ENCODE data around the gene SPRYD3.

The SPRYD3 gene

GRCh38 chr12:53074283-53074998 is 4.7 kb downstream of the SPRYD3 start:
- H3K4me3 ChIP-seq: no peak overlapping the region
- TF ChIP-seq CTCF (IDR thresholded peaks at IDR 0.05): no peak
- DNase-seq (ENCODE audit: low spot score): no peak
- H3K27ac ChIP-seq: peak overlapping the region; percentile 43 to 78

DNA sequence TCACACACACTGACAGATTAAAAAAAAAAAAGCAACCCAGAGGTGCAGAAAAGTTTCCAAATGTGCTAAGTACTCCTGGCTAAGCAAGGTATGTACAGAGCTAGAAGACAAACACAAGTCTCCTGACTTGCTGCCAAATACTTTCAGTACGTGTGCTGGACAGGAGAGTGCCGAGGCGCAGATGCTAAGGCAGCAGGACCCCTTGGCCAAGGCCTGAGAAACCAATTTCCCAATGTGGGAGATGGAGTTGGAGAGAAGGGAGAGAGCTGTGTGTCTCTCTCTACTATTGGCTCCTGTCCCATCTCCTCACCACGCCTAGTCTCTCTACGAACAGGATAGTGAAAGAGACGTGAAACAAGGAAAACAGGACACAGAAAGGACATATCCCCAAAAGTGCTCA is 5.3 kb downstream of the SPRYD3 start:
- Histone ChIP-seq H3K4me3 (no peak overlapping the region), H3K27ac (peak overlapping the region; percentile 43 to 78)
- no peak for TF ChIP-seq CTCF (IDR thresholded peaks at IDR 0.05)
- DNase-seq (ENCODE audit: low spot score): no peak

- H3K27ac ChIP-seq: peak overlapping the region; percentile 83 to 89
- H3K4me3 ChIP-seq: peak overlapping the region; percentile 12
- DNase-seq (ENCODE audit: low spot score): peak; percentile 84
- no peak for TF ChIP-seq CTCF (IDR thresholded peaks at IDR 0.05)
These were observed 7.3 kb downstream of the SPRYD3 start for GRCh38 chr12:53071591-53072551.

GRCh38 chr12:53070877-53071492 is 8.2 kb downstream of the SPRYD3 start:
- H3K4me3 ChIP-seq: peak overlapping the region; percentile 11
- DNase-seq (ENCODE audit: low spot score): no peak
- peak overlapping the region; percentile 83 to 89 for H3K27ac ChIP-seq
- no peak for TF ChIP-seq CTCF (IDR thresholded peaks at IDR 0.05)

DNA sequence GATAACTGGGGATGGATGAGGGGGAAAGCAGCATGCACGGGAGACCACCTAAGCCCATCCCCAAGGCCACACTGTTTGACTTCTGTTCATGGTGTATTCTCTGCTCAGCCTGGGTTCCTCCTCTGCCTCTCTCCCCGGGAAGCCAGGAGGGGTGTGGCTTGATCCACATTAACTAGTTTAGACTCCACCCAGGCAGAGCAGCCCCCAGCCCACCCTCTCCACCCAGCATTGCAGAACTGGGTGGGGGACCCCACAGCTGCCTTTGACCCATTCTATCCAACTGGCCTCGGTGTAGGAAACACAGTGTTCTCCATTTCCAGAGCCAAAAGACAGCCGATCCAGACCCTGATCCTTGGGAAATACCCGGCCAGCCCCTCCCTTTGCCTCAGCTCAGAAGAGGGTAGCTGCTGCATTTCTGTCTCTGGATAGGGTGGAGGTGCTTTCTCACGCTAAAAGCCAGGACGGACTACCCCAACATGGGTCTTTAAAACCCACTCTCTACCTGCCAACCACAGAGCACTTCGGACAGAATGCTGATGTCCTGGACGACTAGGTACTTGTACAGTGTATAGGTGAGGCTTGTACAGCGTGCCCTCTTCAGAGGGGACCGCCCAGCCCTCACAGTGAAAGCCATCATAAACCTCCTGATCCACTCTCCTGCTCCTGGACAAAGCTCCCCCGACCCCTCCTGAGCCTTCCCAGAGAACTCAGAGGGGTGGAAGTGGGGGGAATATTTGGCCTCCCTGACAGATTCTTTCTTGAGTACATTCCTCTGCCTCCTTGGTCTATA is 9.4 kb downstream of the SPRYD3 start:
- no peak for TF ChIP-seq CTCF (IDR thresholded peaks at IDR 0.05)
- DNase-seq (ENCODE audit: low spot score): peak; percentile 82
- Histone ChIP-seq H3K4me3 (peak overlapping the region; percentile 11), H3K27ac (peak overlapping the region; percentile 83 to 89)

GRCh38 chr12:53068811-53069585 is 10.2 kb downstream of the SPRYD3 start:
- Histone ChIP-seq H3K4me3 (peak overlapping the region; percentile 6), H3K27ac (peak overlapping the region; percentile 38 to 89)
- no peak for DNase-seq (ENCODE audit: low spot score)
- TF ChIP-seq CTCF (IDR thresholded peaks at IDR 0.05): no peak

Data from coronary artery (tissue), 2 donors.